Thymus (tissue), 11 donors: ENCODE data around the gene AIRE. TPM values are rescaled to one million over a fixed set of nuclear protein-coding genes. Genes with fewer than 3 reads are reported as not detected.
"Not testable (repeated sequence)": the region's sequence is repeated elsewhere in the genome, so short reads cannot be mapped to it uniquely, and the experiment has no call there.

ENCODE experiments used
- DNase-seq, 9 donors: peaks; one replicate each; pipeline ENCODE4 v3.0.0-alpha.2; 2013; ENCODE audit warnings: low spot score in 9 of 9, low read depth in 6 of 9, missing footprints in 1 of 9
- H3K27ac ChIP-seq, 2 donors: one replicate each; pipeline ENCODE4 v1.5.1; 2013; ENCODE audit warnings: control low read depth in 1 of 2, low read depth in 1 of 2, low read length in 1 of 2, mild to moderate bottlenecking in 1 of 2, moderate library complexity in 1 of 2
- H3K27me3 ChIP-seq, 2 donors: one replicate each; pipeline ENCODE4 v1.5.1; 2013; ENCODE audit warnings: low read length in 1 of 2; ENCODE audit not compliant: control insufficient read depth in 2 of 2, insufficient read depth in 1 of 2
- H3K36me3 ChIP-seq, 2 donors: one replicate each; pipeline ENCODE4 v1.5.1; 2013; ENCODE audit warnings: low read length in 1 of 2, mild to moderate bottlenecking in 1 of 2, moderate library complexity in 1 of 2; ENCODE audit not compliant: control insufficient read depth in 2 of 2, insufficient read depth in 2 of 2
- H3K4me1 ChIP-seq, 2 donors: one replicate each; pipeline ENCODE4 v1.5.1; 2013; ENCODE audit warnings: low read length in 2 of 2; ENCODE audit not compliant: control insufficient read depth in 2 of 2, insufficient read depth in 2 of 2
- H3K4me3 ChIP-seq, 2 donors: one replicate each; pipeline ENCODE4 v1.5.1; 2013; ENCODE audit warnings: low read length in 2 of 2, control low read depth in 1 of 2, mild to moderate bottlenecking in 1 of 2
- H3K9me3 ChIP-seq, 2 donors: one replicate each; pipeline ENCODE4 v1.5.1; 2013; ENCODE audit warnings: low read length in 1 of 2, mild to moderate bottlenecking in 1 of 2; ENCODE audit not compliant: control insufficient read depth in 2 of 2, insufficient read depth in 1 of 2
- WGBS: extraction: QIAGEN DNeasy Blood & Tissue Kit; methylation state at CpG from one replicate; pipeline ENCODE4 v1.1.7; 2013; 5-methylcytosine and 5-hydroxymethylcytosine counted together
- polyA plus RNA-seq: library from polyadenylated mRNA; stranded (reverse); fragments of 200-250 nt; gene quantifications from one replicate; pipeline ENCODE4 v1.2.3, GENCODE V29; 2013
- total RNA-seq: library from RNA; stranded (reverse); fragments of 120-200 nt; gene quantifications from one replicate; pipeline ENCODE4 v1.2.4, GENCODE V29; 2013
- donor health status: healthy.

The AIRE gene
- total and polyA plus RNA-seq, 2 donors = 11.9 to 52.2 TPM

- H3K9me3 ChIP-seq = no peaks in the 10 kb centered on the region
- H3K27ac ChIP-seq = peak overlapping the region in 1 of 2 donors; percentile 77
- peaks cover 13 to 46% of the 10 kb centered on the region in 2 donors for H3K4me1 ChIP-seq
- peaks cover 0 to 23% of the 10 kb centered on the region in 2 donors for H3K27me3 ChIP-seq
- peak overlapping the region; percentile 45 to 96 for H3K4me3 ChIP-seq
- peak in 7 of 9 donors; percentile 15 to 54 (median 22) for DNase-seq
- H3K36me3 ChIP-seq = no peaks in the 10 kb centered on the region
- 5% methylated on average over 67 of the region's 67 CpGs for WGBS
These were observed 14.7 kb downstream of the AIRE start for GRCh38 chr21:44300262-44300959.

DNA sequence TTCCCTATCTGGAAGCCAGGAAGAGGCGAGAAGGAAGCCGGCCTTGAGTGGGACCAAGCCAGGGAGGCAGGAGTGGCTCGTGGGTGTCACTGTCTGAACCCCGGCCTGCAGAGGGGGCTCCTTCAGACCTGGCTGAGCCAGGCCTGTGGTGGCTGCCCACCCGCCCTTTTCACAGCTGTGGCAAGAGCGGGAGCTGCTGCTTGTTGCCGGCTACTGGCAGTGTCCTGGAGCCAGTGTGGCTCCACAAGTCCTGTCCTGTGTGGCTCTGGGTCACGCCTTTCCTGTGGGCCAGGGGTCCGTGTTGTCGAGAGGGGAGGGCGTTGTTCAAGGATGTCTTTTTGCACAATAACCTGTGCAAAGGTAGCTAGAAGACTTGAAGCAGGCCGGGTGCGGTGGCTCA is 15.5 kb downstream of the AIRE start:
- peaks cover 13 to 40% of the 10 kb centered on the region in 2 donors for H3K4me1 ChIP-seq
- peaks cover 0 to 19% of the 10 kb centered on the region in 2 donors for H3K27me3 ChIP-seq
- no peak for DNase-seq
- no peak overlapping the region for H3K27ac ChIP-seq
- no peaks in the 10 kb centered on the region for H3K9me3 ChIP-seq
- H3K36me3 ChIP-seq = no peaks in the 10 kb centered on the region
- 89% methylated on average over 13 of the region's 13 CpGs for WGBS
- H3K4me3 ChIP-seq = peak overlapping the region in 1 of 2 donors; percentile 45

- H3K36me3 ChIP-seq = no peaks in the 10 kb centered on the region
- H3K9me3 ChIP-seq = no peaks in the 10 kb centered on the region
- WGBS = 82% methylated on average over 9 of the region's 9 CpGs
- no peak overlapping the region for H3K27ac ChIP-seq
- DNase-seq = no peak
- no peak overlapping the region for H3K4me3 ChIP-seq
- peaks cover 0 to 16% of the 10 kb centered on the region in 2 donors for H3K27me3 ChIP-seq
- H3K4me1 ChIP-seq = peaks cover 13 to 37% of the 10 kb centered on the region in 2 donors
These were observed 16.3 kb downstream of the AIRE start for GRCh38 chr21:44301961-44302406.

DNA sequence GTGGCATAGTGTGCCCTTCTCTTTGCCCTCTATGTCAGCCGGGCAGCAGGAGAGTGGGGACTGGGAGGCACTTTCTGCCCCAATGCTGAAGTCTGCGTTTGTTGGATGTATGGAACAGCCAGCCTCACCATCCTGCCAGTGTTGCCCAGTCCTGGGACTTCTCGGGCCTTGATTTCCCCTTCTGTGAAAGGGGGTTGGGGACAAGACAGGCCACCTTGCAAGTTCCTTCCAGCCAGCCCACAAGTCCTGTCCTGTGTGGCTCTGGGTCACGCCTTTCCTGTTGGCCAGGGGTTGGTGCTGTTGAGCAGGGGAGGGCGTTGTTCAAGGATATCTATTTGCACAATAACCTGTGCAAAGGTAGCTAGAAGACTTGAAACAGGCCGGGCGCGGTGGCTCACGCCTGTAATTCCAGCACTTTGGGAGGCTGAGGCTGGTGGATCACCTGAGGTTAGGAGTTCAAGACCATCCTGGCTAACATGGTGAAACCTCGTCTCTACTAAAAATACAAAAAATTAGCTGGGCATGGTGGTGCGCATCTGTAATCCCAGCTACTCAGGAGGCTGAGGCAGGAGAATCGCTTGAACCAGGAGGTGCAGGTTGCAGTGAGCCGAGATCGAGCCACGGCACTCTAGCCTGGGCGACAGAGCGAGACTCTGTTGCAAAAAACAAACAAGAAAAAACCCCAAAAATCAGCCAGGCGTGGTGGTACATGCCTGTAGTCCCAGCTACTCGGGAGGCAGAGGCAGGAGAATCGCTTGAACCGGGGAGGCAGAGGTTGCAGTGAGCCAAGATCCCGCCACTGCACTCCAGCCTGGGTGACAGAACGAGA is 17.1 kb downstream of the AIRE start:
- WGBS = 95% methylated on average over 23 of the region's 23 CpGs
- H3K27ac ChIP-seq, H3K36me3 ChIP-seq, DNase-seq, H3K9me3 ChIP-seq, H3K4me3 ChIP-seq: not testable (repeated sequence)
- peaks cover 0 to 11% of the 10 kb centered on the region in 2 donors for H3K27me3 ChIP-seq
- H3K4me1 ChIP-seq = peaks cover 12 to 32% of the 10 kb centered on the region in 2 donors

- Histone ChIP-seq H3K4me3 (no peak overlapping the region), H3K9me3 (no peaks in the 10 kb centered on the region), H3K27me3 (peaks cover 0 to 5% of the 10 kb centered on the region in 2 donors), H3K4me1 (peaks cover 11 to 28% of the 10 kb centered on the region in 2 donors), H3K36me3 (peaks cover 0 to 4% of the 10 kb centered on the region in 2 donors), H3K27ac (no peak overlapping the region)
- WGBS = 89% methylated on average over 12 of the region's 12 CpGs
- no peak for DNase-seq
These were observed 17.9 kb downstream of the AIRE start for GRCh38 chr21:44303490-44303981.

DNA sequence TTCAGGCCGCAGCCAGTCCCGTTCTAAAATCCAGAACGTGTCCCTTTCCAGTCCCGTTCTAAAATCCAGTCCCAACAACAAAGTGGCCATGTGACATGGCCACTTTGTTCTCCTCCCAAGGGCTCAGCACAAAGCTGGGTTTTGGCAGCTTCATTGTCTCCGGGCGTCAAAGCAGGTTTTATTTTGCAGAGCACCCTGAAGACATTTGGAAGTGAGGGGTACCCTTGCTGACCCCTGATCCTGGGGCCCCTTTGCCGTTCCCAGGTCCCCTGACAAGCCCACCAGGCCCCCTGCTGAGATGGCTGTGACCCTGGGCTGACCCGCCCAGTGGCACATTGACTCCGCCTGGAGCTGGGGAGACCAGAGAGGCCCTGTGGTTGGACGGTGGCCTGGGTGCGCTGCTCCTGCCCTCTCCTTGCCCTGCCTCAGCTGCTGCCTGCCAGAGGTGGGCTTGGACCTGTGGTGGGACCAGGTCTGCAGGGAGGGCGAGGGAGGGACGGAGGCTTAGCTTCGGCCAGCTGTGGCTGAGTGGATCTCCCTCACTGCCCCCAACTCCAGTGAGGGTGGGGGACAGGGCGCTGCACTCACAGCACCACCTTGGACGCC is 18.4 kb downstream of the AIRE start:
- H3K4me3 ChIP-seq = no peak overlapping the region
- no peak for DNase-seq
- WGBS = 97% methylated on average over 16 of the region's 16 CpGs
- H3K27ac ChIP-seq = no peak overlapping the region
- no peaks in the 10 kb centered on the region for H3K9me3 ChIP-seq
- H3K4me1 ChIP-seq = peaks cover 9 to 26% of the 10 kb centered on the region in 2 donors
- H3K27me3 ChIP-seq = peaks cover 0 to 4% of the 10 kb centered on the region in 2 donors
- H3K36me3 ChIP-seq = peaks cover 0 to 6% of the 10 kb centered on the region in 2 donors

- no peaks in the 10 kb centered on the region for H3K9me3 ChIP-seq
- peaks cover under 1 to 7% of the 10 kb centered on the region in 2 donors for H3K36me3 ChIP-seq
- WGBS = 91% methylated on average over 8 of the region's 8 CpGs
- H3K4me3 ChIP-seq = no peak overlapping the region
- H3K27ac ChIP-seq = no peak overlapping the region
- H3K4me1 ChIP-seq = peaks cover 5 to 22% of the 10 kb centered on the region in 2 donors
- peak in 8 of 9 donors; percentile 21 to 67 (median 33) for DNase-seq
- no peaks in the 10 kb centered on the region for H3K27me3 ChIP-seq
These were observed 19.2 kb downstream of the AIRE start for GRCh38 chr21:44304877-44305293.

DNA sequence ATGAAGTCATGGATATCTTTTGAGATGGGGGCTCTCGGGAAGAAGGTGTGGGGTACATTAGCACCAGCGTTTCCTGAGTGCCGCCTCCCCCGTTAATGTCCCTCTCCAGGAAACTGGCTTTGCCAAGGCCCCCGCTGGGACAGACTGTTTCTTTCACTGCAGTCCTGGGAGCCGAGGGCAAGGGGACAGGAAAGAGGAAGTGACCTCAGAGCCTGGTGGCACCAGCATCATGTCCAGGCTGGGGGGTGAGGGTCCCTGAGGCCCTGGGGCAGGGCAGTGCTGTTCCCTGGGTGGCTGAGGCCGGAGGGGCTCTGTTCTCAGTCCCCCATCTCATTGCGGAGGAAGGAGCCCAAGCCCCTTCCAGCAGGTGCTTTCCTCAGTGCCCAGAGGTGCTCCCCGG is 20.0 kb downstream of the AIRE start:
- Histone ChIP-seq H3K27me3 (no peaks in the 10 kb centered on the region), H3K4me3 (no peak overlapping the region), H3K36me3 (peaks cover 7 to 8% of the 10 kb centered on the region in 2 donors), H3K27ac (no peak overlapping the region), H3K9me3 (no peaks in the 10 kb centered on the region), H3K4me1 (peaks cover 4 to 19% of the 10 kb centered on the region in 2 donors)
- 95% methylated on average over 9 of the region's 9 CpGs for WGBS
- DNase-seq = no peak
